Osteoblast (primary cell): ENCODE data around the gene LRRN2. TPM values are rescaled to one million over a fixed set of nuclear protein-coding genes. Genes with fewer than 3 reads are reported as not detected.

Source experiments
- DNase-seq: peaks from one replicate; pipeline ENCODE4 v3.0.0; 2011; ENCODE audit warnings: low spot score, mixed read lengths; ENCODE audit not compliant: insufficient read length; ENCODE audit errors: missing footprints
- H2AFZ ChIP-seq: 2 replicates; pipeline ENCODE4 v1.6.0; 2011; ENCODE audit warnings: mild to moderate bottlenecking, low read length
- H3K27ac ChIP-seq: 2 replicates; pipeline ENCODE4 v1.5.1; 2011; ENCODE audit warnings: mild to moderate bottlenecking, low read depth, low read length, moderate library complexity
- H3K27me3 ChIP-seq: 2 replicates; pipeline ENCODE4 v1.6.0; 2012; ENCODE audit warnings: mild to moderate bottlenecking, control low read depth, inconsistent platforms, low read length, moderate library complexity; ENCODE audit not compliant: insufficient read depth
- H3K36me3 ChIP-seq: 2 replicates; pipeline ENCODE4 v1.5.1; 2011; ENCODE audit warnings: mild to moderate bottlenecking, low read length, control low read depth, moderate library complexity; ENCODE audit not compliant: insufficient read depth
- H3K4me1 ChIP-seq: 2 replicates; pipeline ENCODE4 v1.5.1; 2011; ENCODE audit warnings: mild to moderate bottlenecking, low read length, control low read depth, moderate library complexity; ENCODE audit not compliant: insufficient read depth
- H3K4me2 ChIP-seq: 2 replicates; pipeline ENCODE4 v1.6.0; 2011; ENCODE audit warnings: mild to moderate bottlenecking, low read length; ENCODE audit not compliant: insufficient read depth
- H3K4me3 ChIP-seq: fragments of 200-600 bp; sonication (generic); 3 replicates; pipeline ENCODE4 v1.5.1; 2012; ENCODE audit warnings: mild to moderate bottlenecking, low read length, inconsistent platforms; ENCODE audit not compliant: insufficient read depth
- H3K79me2 ChIP-seq: 2 replicates; pipeline ENCODE4 v1.6.0; 2012; ENCODE audit warnings: mild to moderate bottlenecking, low read length, control low read depth, inconsistent platforms; ENCODE audit not compliant: insufficient read depth
- H3K9me3 ChIP-seq: 2 replicates; pipeline ENCODE4 v1.5.1; 2011; ENCODE audit warnings: low read depth, low read length, control low read depth
- H4K20me1 ChIP-seq: 2 replicates; pipeline ENCODE4 v1.6.0; 2012; ENCODE audit warnings: mild to moderate bottlenecking, low read length, control low read depth; ENCODE audit not compliant: insufficient read depth
- total RNA-seq: library from RNA; depleted of rRNA; stranded (reverse); fragments of >200 nt; gene quantifications from 2 replicates; pipeline ENCODE4 v1.2.3, GENCODE V29; 2012
- TF ChIP-seq, protein P1 (sequence below): IDR thresholded peaks from 2 replicates; pipeline ENCODE4 v1.5.1; 2011; ENCODE audit warnings: mild to moderate bottlenecking, low read depth, low read length, moderate library complexity; ENCODE audit errors: extremely low read depth

LRRN2 gene
- total RNA-seq, 1 donor, result under 0.01 TPM

DNA sequence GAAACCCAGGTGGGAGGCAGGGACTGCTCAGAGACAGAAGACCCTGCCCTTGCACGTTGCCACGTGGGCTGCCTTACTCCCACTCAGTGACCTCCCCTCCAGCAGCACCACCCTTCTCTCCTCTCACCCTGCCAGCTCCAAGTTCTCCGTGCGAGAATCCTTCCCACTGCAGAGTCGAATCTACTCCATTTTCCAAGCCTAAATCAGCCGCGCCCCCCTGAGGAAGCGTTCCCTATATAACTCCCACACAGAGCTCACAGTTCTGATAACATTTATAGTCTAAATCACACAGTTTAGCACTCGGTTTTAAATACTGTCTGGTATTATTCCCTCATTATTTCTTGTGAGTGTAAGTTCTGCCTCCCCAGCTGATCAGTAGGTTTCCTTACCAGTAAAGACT, 7.7 kb downstream of the LRRN2 start:
- DNase-seq, result no peak
- H3K27me3 ChIP-seq, result peaks cover 45% of the 10 kb centered on the region

DNA sequence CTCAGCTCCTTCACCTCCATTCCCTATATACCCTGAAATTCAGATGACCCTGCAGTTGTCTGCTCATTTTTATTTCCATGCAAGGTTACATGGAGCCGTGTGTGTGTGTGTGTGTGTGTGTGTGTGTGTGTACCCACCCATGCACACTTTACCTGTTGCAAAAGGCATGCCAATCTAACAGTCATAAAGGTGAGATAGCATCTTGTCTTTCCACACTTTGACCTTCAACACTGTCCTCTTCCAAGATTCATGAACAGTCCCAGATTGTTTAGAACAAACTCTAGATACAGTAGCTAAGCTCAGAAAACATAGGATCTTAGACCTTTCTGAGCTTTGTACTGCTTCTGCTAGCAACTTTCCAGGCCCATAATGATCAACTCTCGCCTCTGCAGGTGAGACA, 9.5 kb downstream of the LRRN2 start:
- H3K4me3 ChIP-seq, result no peak overlapping the region
- TF ChIP-seq, protein P1, sequence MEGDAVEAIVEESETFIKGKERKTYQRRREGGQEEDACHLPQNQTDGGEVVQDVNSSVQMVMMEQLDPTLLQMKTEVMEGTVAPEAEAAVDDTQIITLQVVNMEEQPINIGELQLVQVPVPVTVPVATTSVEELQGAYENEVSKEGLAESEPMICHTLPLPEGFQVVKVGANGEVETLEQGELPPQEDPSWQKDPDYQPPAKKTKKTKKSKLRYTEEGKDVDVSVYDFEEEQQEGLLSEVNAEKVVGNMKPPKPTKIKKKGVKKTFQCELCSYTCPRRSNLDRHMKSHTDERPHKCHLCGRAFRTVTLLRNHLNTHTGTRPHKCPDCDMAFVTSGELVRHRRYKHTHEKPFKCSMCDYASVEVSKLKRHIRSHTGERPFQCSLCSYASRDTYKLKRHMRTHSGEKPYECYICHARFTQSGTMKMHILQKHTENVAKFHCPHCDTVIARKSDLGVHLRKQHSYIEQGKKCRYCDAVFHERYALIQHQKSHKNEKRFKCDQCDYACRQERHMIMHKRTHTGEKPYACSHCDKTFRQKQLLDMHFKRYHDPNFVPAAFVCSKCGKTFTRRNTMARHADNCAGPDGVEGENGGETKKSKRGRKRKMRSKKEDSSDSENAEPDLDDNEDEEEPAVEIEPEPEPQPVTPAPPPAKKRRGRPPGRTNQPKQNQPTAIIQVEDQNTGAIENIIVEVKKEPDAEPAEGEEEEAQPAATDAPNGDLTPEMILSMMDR, result no peak
- H3K9me3 ChIP-seq, result no peaks in the 10 kb centered on the region
- H3K36me3 ChIP-seq, result no peaks in the 10 kb centered on the region
- peaks cover 40% of the 10 kb centered on the region for H3K27me3 ChIP-seq
- no peaks in the 10 kb centered on the region for H3K4me1 ChIP-seq
- H4K20me1 ChIP-seq, result no peaks in the 10 kb centered on the region
- no peak overlapping the region for H2AFZ ChIP-seq
- H3K79me2 ChIP-seq, result no peaks in the 10 kb centered on the region
- DNase-seq, result peak; percentile 18
- H3K27ac ChIP-seq, result no peak overlapping the region
- no peak overlapping the region for H3K4me2 ChIP-seq

More for the DNA sequence above, 7.7 kb downstream of the LRRN2 start:
- no peaks in the 10 kb centered on the region for H4K20me1 ChIP-seq
- H3K4me2 ChIP-seq, result no peak overlapping the region
- no peak overlapping the region for H3K4me3 ChIP-seq
- H2AFZ ChIP-seq, result no peak overlapping the region
- H3K9me3 ChIP-seq, result no peaks in the 10 kb centered on the region
- H3K79me2 ChIP-seq, result no peaks in the 10 kb centered on the region
- H3K27ac ChIP-seq, result no peak overlapping the region
- no peaks in the 10 kb centered on the region for H3K4me1 ChIP-seq
- H3K36me3 ChIP-seq, result no peaks in the 10 kb centered on the region
- TF ChIP-seq, protein P1, result no peak

DNA sequence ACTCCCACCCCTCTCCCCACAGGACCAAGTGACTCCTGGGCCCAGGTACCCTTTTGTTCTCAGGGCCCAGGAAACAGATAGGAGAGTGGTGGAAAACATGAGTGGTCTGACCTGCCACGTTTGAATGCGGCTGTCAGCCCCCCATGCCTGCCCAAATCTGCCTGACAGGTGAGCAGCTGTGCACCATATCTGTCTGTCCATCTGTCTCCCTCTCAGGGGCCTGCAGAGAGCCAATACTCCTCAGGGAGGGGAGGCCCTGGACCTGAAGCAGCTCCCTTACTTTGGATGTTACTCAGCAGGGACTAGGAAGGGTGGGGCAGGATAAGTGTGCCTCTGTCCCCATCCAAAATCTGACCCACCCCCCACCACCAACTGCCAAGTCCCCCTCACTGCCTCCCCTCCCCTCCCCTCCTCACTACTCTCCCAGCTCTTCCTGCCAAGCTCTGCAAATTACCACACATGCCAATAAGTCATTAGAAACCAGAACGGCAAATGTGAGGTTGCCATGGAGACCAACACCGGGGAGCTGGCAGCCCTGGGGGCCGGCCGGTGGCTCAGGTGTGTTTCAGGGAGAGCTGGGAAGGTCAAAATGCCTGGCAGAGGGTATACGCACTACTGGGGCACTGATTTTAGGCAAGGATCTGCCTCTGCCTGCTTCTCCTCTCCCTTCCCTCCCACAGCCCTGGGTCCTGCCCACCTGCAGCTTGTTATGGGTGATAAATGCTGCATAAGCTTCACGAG, 11.5 kb downstream of the LRRN2 start:
- H3K4me2 ChIP-seq, result no peak overlapping the region
- peaks cover 3% of the 10 kb centered on the region for H3K4me1 ChIP-seq
- no peak overlapping the region for H3K4me3 ChIP-seq
- H3K9me3 ChIP-seq, result no peaks in the 10 kb centered on the region
- H3K36me3 ChIP-seq, result no peaks in the 10 kb centered on the region
- peak; percentile 34 for DNase-seq
- no peak overlapping the region for H3K27ac ChIP-seq
- no peaks in the 10 kb centered on the region for H4K20me1 ChIP-seq
- no peak overlapping the region for H2AFZ ChIP-seq
- TF ChIP-seq, protein P1, result no peak
- H3K79me2 ChIP-seq, result no peaks in the 10 kb centered on the region
- H3K27me3 ChIP-seq, result peaks cover 28% of the 10 kb centered on the region

DNA sequence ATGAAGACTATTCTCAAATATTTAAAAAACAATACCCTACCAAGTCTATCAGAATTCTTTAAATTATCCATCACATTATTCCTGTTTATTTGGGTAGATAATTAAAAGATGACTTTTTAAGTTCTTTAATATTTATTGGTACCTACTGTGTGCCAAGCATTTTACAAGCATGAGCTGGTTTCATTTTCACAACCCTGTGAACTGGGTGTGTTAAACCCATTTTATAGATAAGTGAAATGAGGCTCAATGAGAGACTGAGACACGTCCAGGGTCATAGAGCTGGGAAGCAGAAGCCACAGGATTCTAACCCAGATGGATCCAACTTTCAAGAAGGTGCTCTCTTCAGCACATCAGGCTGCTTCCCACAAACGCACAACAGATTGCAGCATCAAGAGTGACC, 12.3 kb downstream of the LRRN2 start:
- TF ChIP-seq, protein P1, result no peak
- no peak for DNase-seq

More for the DNA sequence above, 12.3 kb downstream of the LRRN2 start:
- no peak overlapping the region for H2AFZ ChIP-seq
- peaks cover 3% of the 10 kb centered on the region for H3K4me1 ChIP-seq
- no peaks in the 10 kb centered on the region for H3K36me3 ChIP-seq
- H3K27ac ChIP-seq, result no peak overlapping the region
- H3K9me3 ChIP-seq, result no peaks in the 10 kb centered on the region
- no peaks in the 10 kb centered on the region for H3K79me2 ChIP-seq
- no peak overlapping the region for H3K4me3 ChIP-seq
- peaks cover 28% of the 10 kb centered on the region for H3K27me3 ChIP-seq
- no peaks in the 10 kb centered on the region for H4K20me1 ChIP-seq
- H3K4me2 ChIP-seq, result no peak overlapping the region
